DND-41 (cell line): ENCODE results near the gene WNT9B.

ENCODE experiments used
- ATAC-seq: fragments of 200-7000 bp; cut with Tn5 transposase; 3 replicates; pipeline ENCODE4 v1.9.1; 2021; ENCODE audit warnings: low read depth; ENCODE audit not compliant: insufficient read depth
- DNase-seq: peaks from one replicate; pipeline ENCODE4 v3.0.0-alpha.2; 2020
- H2AFZ ChIP-seq: 2 replicates; pipeline ENCODE4 v1.6.0; 2012; ENCODE audit warnings: low read depth, low read length
- H3K27ac ChIP-seq: 2 replicates; pipeline ENCODE4 v1.5.1; 2012; ENCODE audit warnings: low read length, inconsistent platforms
- H3K27me3 ChIP-seq: fragments of 200-600 bp; sonication (generic); 2 replicates; pipeline ENCODE4 v1.6.0; 2012; ENCODE audit warnings: low read length, mild to moderate bottlenecking, inconsistent platforms; ENCODE audit not compliant: insufficient read depth, poor library complexity
- H3K36me3 ChIP-seq: 2 replicates; pipeline ENCODE4 v1.5.1; 2012; ENCODE audit warnings: low read length, inconsistent platforms; ENCODE audit not compliant: insufficient read depth
- H3K4me1 ChIP-seq: 2 replicates; pipeline ENCODE4 v1.5.1; 2012; ENCODE audit warnings: mild to moderate bottlenecking, low read length; ENCODE audit not compliant: insufficient read depth
- H3K4me2 ChIP-seq: 2 replicates; pipeline ENCODE4 v1.6.0; 2012; ENCODE audit warnings: mild to moderate bottlenecking, moderate library complexity, low read length, inconsistent platforms; ENCODE audit not compliant: insufficient read depth
- H3K4me3 ChIP-seq, 2 experiments: fragments of 200-600 bp in 1 of 2; shearing (Covaris generic) in 1 of 2; 2 replicates each; pipeline ENCODE4 v1.5.1; 2012 to 2016; ENCODE audit warnings: inconsistent platforms in 2 of 2, low read length in 2 of 2, mild to moderate bottlenecking in 2 of 2, low read depth in 1 of 2, moderate library complexity in 1 of 2
- H3K79me2 ChIP-seq: 2 replicates; pipeline ENCODE4 v1.6.0; 2012; ENCODE audit warnings: low read length, inconsistent platforms; ENCODE audit not compliant: insufficient read depth
- H3K9ac ChIP-seq: 2 replicates; pipeline ENCODE4 v1.6.0; 2012; ENCODE audit warnings: low read depth, mild to moderate bottlenecking, inconsistent platforms, low read length, moderate library complexity
- H3K9me3 ChIP-seq: 2 replicates; pipeline ENCODE4 v1.5.1; 2012; ENCODE audit warnings: low read length, moderate library complexity, mild to moderate bottlenecking, inconsistent platforms; ENCODE audit not compliant: insufficient read depth, severe bottlenecking
- H4K20me1 ChIP-seq: 2 replicates; pipeline ENCODE4 v1.6.0; 2012; ENCODE audit warnings: low read length; ENCODE audit not compliant: insufficient read depth
- CTCF ChIP-seq: IDR thresholded peaks from 2 replicates; pipeline ENCODE4 v1.5.1; 2012; ENCODE audit warnings: borderline replicate concordance, low read length, moderate library complexity, mild to moderate bottlenecking; ENCODE audit not compliant: poor library complexity, severe bottlenecking; ENCODE audit errors: extremely low read depth
- EZH2 ChIP-seq: IDR thresholded peaks from 3 replicates; pipeline ENCODE4 v1.6.1; 2012; ENCODE audit warnings: borderline replicate concordance, low read depth, mild to moderate bottlenecking, moderate library complexity, low read length, inconsistent platforms; ENCODE audit not compliant: severe bottlenecking

The WNT9B gene

GRCh38 chr17:46930051-46930450 is 78.7 kb downstream of the WNT9B start:
- Histone ChIP-seq H2AFZ (no peak overlapping the region), H3K36me3 (peaks cover 59% of the 10 kb centered on the region), H3K4me2 (no peak overlapping the region), H3K4me1 (peaks cover 28% of the 10 kb centered on the region), H4K20me1 (peaks cover 34% of the 10 kb centered on the region), H3K27me3 (no peaks in the 10 kb centered on the region), H3K9ac (no peak overlapping the region), H3K79me2 (peaks cover 50% of the 10 kb centered on the region), H3K9me3 (no peaks in the 10 kb centered on the region), H3K4me3 (no peak overlapping the region), H3K27ac (no peak overlapping the region)
- DNase-seq: no peak
- TF ChIP-seq EZH2 (no peak), CTCF (no peak)
- ATAC-seq: no peak

GRCh38 chr17:46931596-46931995 is 80.2 kb downstream of the WNT9B start:
- Histone ChIP-seq H3K27me3 (no peaks in the 10 kb centered on the region), H3K36me3 (peaks cover 74% of the 10 kb centered on the region), H3K79me2 (peaks cover 35% of the 10 kb centered on the region), H3K4me1 (peaks cover 14% of the 10 kb centered on the region; the same call in 1 of the 2 replicates), H3K4me2 (no peak overlapping the region), H4K20me1 (peaks cover 26% of the 10 kb centered on the region), H2AFZ (no peak overlapping the region), H3K9ac (no peak overlapping the region), H3K4me3 (no peak overlapping the region), H3K9me3 (no peaks in the 10 kb centered on the region), H3K27ac (no peak overlapping the region)
- no peak for DNase-seq
- no peak for TF ChIP-seq EZH2
- TF ChIP-seq CTCF: no peak
- no peak for ATAC-seq

- no peak overlapping the region for H3K9ac ChIP-seq
- no peak overlapping the region for H2AFZ ChIP-seq
- no peaks in the 10 kb centered on the region for H3K9me3 ChIP-seq
- no peaks in the 10 kb centered on the region for H3K79me2 ChIP-seq
- H3K4me1 ChIP-seq: no peaks in the 10 kb centered on the region
- no peaks in the 10 kb centered on the region for H3K27me3 ChIP-seq
- H3K27ac ChIP-seq: no peak overlapping the region
- DNase-seq: no peak
- no peak for TF ChIP-seq EZH2
- TF ChIP-seq CTCF: no peak
- no peak overlapping the region for H3K4me3 ChIP-seq
- peaks cover 98% of the 10 kb centered on the region for H3K36me3 ChIP-seq
- H3K4me2 ChIP-seq: no peak overlapping the region
- no peak for ATAC-seq
- H4K20me1 ChIP-seq: no peaks in the 10 kb centered on the region; the same call in 1 of the 2 replicates
Measured at GRCh38 chr17:46935658-46936266, 84.4 kb downstream of the WNT9B start.
